ENCODE results near the gene METTL14.

GRCh38 chr4:118727360-118727759 is 42.2 kb downstream of the METTL14 start:
- TF ChIP-seq CTCF (conservative IDR thresholded peaks at IDR 0.05; ENCODE audit: low read length) = no peak
- no peak for TF ChIP-seq EZH2phosphoT487 (IDR thresholded peaks at IDR 0.05; ENCODE audit: borderline replicate concordance)
